ENCODE measurements around the gene KIFC1.
"Not testable (repeated sequence)": the region's sequence is repeated elsewhere in the genome, so short reads cannot be mapped to it uniquely, and the experiment has no call there.

Gene KIFC1

DNA sequence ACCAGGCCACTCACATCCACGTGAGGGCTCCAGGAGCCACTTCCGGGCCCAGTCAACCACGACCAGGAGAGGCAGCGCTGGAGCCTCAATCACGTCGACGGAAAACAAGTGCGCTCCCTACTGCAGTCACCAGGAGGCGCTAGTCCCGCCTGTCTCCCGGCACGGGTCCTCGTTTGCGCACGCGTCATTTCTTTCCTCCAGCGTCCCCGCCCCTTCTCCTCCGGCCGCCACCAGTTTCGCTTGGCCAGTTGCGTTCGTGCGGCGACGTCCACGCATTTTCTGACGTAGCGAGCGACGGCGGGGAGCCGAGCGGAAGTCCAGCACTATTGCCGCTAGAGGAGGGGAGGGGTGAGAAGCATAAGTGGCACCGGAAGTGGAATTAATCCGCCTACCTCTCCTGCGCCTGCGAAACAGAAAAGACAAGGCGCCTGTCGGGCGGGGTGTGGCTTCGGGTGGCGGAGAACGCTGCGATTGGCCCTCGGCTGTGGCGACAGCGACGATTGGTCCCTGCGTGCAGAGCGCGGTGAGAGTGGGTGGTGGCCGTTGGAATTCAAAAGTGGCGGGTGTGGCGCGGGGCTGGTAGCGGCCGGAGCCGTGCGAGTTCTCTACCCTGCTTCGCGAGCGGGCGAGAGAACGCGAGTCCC is at the start of gene KIFC1:
TSS of gene KIFC1 (plus strand) at position 546 of the 644 bp plus-strand sequence. CDS start 163 bp downstream, outside the sequence.
- peak; percentile 98 to 99 for DNase-seq (ENCODE audit: extremely low read depth in 1 of 2, low read depth in 1 of 2)

- DNase-seq (ENCODE audit: extremely low read depth in 1 of 2, low read depth in 1 of 2), result not testable (repeated sequence)
Measured at GRCh38 chr6:33343606-33343952, 48.0 kb upstream of the KIFC1 start.

GRCh38 chr6:33343953-33344611 is 47.5 kb upstream of the KIFC1 start:
- DNase-seq (ENCODE audit: extremely low read depth in 1 of 2, low read depth in 1 of 2), result no peak

DNA sequence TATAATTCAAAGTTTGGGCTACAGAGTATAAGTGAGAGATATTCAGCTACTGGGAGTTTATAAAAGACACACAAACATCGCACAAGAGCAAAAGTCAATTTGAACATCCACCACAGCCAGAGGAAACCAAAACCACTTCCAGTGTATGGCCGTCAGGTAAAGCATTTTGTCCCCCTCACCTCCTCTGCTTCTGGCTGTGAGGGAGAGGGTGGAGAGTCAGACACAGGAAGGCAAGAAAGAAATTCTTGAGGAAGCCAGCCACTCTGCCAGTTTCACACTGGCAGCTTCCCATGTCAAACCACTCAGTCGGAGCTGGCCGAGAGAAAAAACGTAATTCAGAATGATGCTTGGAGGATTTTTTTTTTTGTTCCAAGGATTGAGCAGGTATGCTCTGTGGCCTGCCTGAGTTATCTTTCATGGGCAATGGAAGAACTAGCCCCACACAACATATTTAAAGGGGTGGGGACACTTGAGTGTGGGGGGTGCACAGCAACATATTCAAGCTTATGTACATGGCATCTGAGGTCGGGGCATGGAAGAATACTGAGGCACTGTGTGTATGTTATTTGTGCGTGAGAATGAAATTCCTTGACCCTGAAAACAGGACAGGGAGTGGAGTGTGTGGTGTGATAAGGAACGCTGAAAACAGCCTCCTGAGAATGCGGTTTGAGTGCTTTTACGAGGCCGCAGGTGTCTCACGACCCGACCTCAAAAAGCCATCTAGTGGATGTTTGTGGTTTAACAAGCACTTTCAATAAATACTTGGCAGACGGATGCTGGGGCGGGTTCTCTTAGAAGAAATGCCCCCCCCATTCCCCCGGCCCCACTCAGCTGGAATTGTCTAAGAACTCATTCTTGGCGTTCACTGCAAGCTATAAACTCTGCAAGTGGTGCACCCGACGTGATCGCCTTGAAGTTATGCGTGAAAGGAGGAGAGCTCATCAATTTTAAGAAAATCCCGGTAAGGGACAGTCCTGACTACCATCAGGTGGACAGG is 46.6 kb upstream of the KIFC1 start:
- DNase-seq (ENCODE audit: extremely low read depth in 1 of 2, low read depth in 1 of 2), result peak in 1 of 2 donors; percentile 49

GRCh38 chr6:33346972-33347371 is 44.7 kb upstream of the KIFC1 start:
- not testable (repeated sequence) for DNase-seq (ENCODE audit: extremely low read depth in 1 of 2, low read depth in 1 of 2)

DNA sequence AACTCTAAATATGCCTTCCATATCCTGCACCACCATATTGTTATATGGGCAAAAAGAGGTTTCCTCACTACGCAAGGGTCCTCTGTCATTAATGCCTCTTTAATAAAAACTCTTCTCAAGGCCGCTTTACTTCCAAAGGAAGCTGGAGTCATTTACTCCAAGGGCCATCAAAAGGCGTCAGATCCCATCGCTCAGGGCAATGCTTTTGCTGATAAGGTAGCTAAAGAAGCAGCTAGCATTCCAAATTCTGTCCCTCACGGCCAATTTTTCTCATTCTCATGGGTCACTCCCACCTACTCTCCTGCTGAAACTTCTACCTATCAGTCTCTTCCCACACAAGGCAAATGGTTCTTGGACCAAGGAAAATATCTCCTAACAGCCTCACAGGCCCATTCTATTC is 43.8 kb upstream of the KIFC1 start:
- DNase-seq (ENCODE audit: extremely low read depth in 1 of 2, low read depth in 1 of 2), result no peak

- DNase-seq (ENCODE audit: extremely low read depth in 1 of 2, low read depth in 1 of 2), result not testable (repeated sequence)
Measured at GRCh38 chr6:33355860-33356259, 35.8 kb upstream of the KIFC1 start.

GRCh38 chr6:33356295-33356694 is 35.3 kb upstream of the KIFC1 start:
- DNase-seq (ENCODE audit: extremely low read depth in 1 of 2, low read depth in 1 of 2), result no peak

- not testable (repeated sequence) for DNase-seq (ENCODE audit: extremely low read depth in 1 of 2, low read depth in 1 of 2)
Measured at GRCh38 chr6:33357160-33357871, 34.3 kb upstream of the KIFC1 start.

GRCh38 chr6:33359331-33359730 is 32.3 kb upstream of the KIFC1 start:
- DNase-seq (ENCODE audit: extremely low read depth in 1 of 2, low read depth in 1 of 2), result no peak

- not testable (repeated sequence) for DNase-seq (ENCODE audit: extremely low read depth in 1 of 2, low read depth in 1 of 2)
Measured at GRCh38 chr6:33363486-33363885, 28.1 kb upstream of the KIFC1 start.

GRCh38 chr6:33364475-33365205 is 27.0 kb upstream of the KIFC1 start:
- DNase-seq (ENCODE audit: extremely low read depth in 1 of 2, low read depth in 1 of 2), result not testable (repeated sequence)

DNA sequence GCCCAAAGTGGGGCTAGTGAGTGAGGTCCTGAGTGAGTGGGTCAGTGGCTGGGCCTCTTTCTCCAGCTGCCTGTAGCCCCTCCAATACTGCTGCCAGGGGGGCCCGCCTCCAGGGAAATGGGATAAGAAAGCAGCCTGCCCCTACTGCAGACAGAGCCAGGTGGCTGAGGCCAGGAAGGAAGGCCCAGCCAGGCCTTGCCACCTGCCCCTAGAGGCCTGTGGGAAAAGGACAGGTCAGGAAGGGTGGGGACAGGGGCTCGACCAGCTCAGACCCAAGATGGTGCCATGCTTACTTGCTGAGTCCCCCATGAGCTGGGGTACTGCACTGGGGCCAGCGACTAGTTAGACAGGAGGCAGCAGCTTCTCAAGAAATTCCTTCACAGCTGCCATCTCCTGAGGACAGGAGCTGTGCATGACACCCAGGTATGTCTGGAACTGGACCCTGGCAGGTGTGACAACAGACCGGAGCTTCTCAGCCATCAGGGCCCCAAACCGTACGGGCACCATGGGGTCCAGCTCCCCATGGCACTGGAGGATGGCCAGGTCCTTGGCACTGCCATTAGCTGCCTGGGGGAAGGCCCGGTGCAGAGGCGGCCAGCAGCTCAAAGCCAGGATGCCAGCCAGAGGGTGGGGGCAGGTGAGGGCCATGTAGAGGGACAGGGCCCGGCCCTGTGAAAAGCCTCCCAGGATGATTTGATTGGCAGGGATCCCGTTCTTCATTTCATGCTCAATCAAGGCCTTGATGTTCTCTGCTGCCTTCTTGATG is 26.2 kb upstream of the KIFC1 start:
- DNase-seq (ENCODE audit: extremely low read depth in 1 of 2, low read depth in 1 of 2), result not testable (repeated sequence)

DNA sequence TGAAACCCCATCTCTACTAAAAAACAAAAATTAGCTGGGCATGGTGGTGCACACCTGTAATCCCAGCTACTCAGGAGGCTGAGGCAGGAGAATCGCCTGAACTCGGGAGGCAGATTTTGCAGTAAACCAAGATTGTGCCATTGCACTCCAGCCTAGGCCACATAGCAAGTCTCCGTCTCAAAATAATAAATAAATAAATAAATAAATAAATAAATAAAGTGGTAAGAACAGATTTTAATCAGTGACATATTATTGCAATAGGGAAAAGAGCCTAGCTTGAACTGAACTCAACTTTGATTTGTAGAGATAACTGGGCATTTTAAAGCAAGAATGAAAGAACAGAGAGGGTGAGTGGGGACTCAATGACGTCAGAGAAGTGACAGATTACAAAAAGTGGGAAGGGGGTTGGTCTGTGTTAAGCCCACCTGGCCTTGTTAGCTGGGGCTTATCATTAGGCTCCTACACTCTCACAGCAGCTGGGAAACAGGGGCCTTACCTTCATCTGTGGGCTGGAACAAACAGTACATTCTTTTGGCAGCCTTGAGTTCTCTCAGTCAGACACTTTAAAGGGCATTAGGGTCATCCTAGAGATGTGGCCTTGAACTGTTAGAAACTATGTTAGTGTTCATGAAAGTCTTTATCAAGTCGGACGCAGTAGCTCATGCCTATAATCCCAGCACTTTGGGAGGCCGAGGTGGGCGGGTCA is 24.5 kb upstream of the KIFC1 start:
- no peak for DNase-seq (ENCODE audit: extremely low read depth in 1 of 2, low read depth in 1 of 2)

- DNase-seq (ENCODE audit: extremely low read depth in 1 of 2, low read depth in 1 of 2), result not testable (repeated sequence)
Measured at GRCh38 chr6:33367715-33368025, 24.0 kb upstream of the KIFC1 start.

DNA sequence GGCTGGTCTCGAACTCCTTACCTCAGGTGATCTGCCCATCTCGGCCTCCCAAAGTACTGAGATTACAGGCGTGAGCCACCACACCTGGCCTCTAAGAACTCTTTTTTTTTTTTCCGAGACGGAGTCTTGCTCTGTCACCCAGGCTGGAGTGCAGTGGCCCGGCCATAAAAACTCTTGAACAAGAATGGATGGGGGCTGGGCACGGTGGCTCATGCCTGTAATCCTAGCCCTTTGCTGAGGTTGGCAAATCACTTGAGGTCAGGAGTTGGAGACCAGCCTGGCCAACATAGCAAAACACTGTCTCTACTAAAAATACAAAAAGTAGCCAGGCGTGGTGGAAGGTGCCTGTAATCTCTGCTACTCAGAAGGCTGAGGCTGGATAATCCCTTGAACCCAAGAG is 19.7 kb upstream of the KIFC1 start:
- not testable (repeated sequence) for DNase-seq (ENCODE audit: extremely low read depth in 1 of 2, low read depth in 1 of 2)

- no peak for DNase-seq (ENCODE audit: extremely low read depth in 1 of 2, low read depth in 1 of 2)
Measured at GRCh38 chr6:33372526-33373123, 19.0 kb upstream of the KIFC1 start.
